Body of pancreas (tissue), 4 donors: ENCODE measurements around the gene ATAD5. TPM values are rescaled to one million over a fixed set of nuclear protein-coding genes. Genes with fewer than 3 reads are reported as not detected.
A peak's percentile ranks its signal among the peaks of the same experiment; 100 is the strongest.
"Not testable (repeated sequence)": the region's sequence is repeated elsewhere in the genome, so short reads cannot be mapped to it uniquely, and the experiment has no call there.

Experiments used
- ATAC-seq: fragments of 150-250 bp; one replicate; pipeline ENCODE4 v1.9.1; 2016
- DNase-seq, 4 donors: peaks; one replicate each; pipeline ENCODE4 v3.0.0-alpha.2; 2019
- H3K27ac ChIP-seq, 4 donors: fragments of 200-600 bp; sonication (generic); 1 replicate in 3 of 4; 2 replicates in 1 of 4; pipeline versions ENCODE4 v1.5.1 to v1.6.1; 2016 to 2019; ENCODE audit warnings: mild to moderate bottlenecking in 1 of 4, mixed read lengths in 1 of 4, moderate library complexity in 1 of 4
- H3K27me3 ChIP-seq, 2 donors: fragments of 200-600 bp; sonication (generic); one replicate each; pipeline ENCODE4 v1.6.0; 2016; ENCODE audit warnings: mild to moderate bottlenecking in 1 of 2
- H3K36me3 ChIP-seq, 2 donors: fragments of 200-600 bp; sonication (generic); replicated peaks in 1 of 2; 2 replicates each; pipeline ENCODE4 v1.5.1; 2016; ENCODE audit warnings: low read depth in 2 of 2; ENCODE audit not compliant: insufficient read depth in 1 of 2
- H3K4me1 ChIP-seq: fragments of 200-600 bp; sonication (generic); one replicate; pipeline ENCODE4 v1.6.0; 2016
- H3K4me3 ChIP-seq, 2 donors: fragments of 200-600 bp; sonication (generic); 1 replicate in 1 of 2; 2 replicates in 1 of 2; pipeline ENCODE4 v1.5.1; 2016 to 2019
- H3K9me3 ChIP-seq, 3 donors: fragments of 200-600 bp; sonication (generic); 1 replicate in 2 of 3; 2 replicates in 1 of 3; pipeline ENCODE4 v1.5.1; 2016
- POLR2A ChIP-seq, 3 donors: fragments of 450-650 bp; IDR thresholded peaks; one replicate each; pipeline ENCODE4 v1.6.1; 2016; ENCODE audit warnings: antibody characterized with exemption in 3 of 3, mild to moderate bottlenecking in 2 of 3
- WGBS, 2 donors: methylation state at CpG; one replicate each; pipeline ENCODE4 v1.1.5; 2017; 5-methylcytosine and 5-hydroxymethylcytosine counted together
- intact Hi-C: fragments of 100-400 bp; cut with DNase I; formaldehyde crosslinking; loops from one replicate; pipeline ENCODE4 v1.15.1; 2023
- small RNA-seq: library from RNA; depleted of rRNA; stranded (forward); fragments of <200 nt; gene quantifications from one replicate; pipeline ENCODE3, GENCODE V24; 2016
- total RNA-seq, 2 donors: library from RNA; depleted of rRNA; stranded (reverse); fragments of >200 nt; gene quantifications; one replicate each; pipeline ENCODE4 v1.1.0, GENCODE V29; 2016
- TF ChIP-seq, protein P1 (sequence below), 7 experiments: fragments of 450-650 bp in 4 of 7; fragments of 200-600 bp in 3 of 7; sonication (generic) in 3 of 7; IDR thresholded peaks; one replicate each; pipeline ENCODE4 v1.5.1; 2016 to 2019; ENCODE audit warnings: antibody characterized with exemption in 7 of 7

ATAD5 gene
- total RNA-seq, 2 donors from 2014 or later: 1.0 to 1.6 TPM

- WGBS, 2 donors: 74 to 75% methylated on average over 3 of the region's 3 CpGs
- no peak for DNase-seq
- Histone ChIP-seq H3K27ac (no peak overlapping the region), H3K4me3 (no peak overlapping the region), H3K4me1 (no peaks in the 10 kb centered on the region), H3K36me3 (no peaks in the 10 kb centered on the region), H3K9me3 (no peaks in the 10 kb centered on the region), H3K27me3 (no peaks in the 10 kb centered on the region)
- TF ChIP-seq, protein P1, sequence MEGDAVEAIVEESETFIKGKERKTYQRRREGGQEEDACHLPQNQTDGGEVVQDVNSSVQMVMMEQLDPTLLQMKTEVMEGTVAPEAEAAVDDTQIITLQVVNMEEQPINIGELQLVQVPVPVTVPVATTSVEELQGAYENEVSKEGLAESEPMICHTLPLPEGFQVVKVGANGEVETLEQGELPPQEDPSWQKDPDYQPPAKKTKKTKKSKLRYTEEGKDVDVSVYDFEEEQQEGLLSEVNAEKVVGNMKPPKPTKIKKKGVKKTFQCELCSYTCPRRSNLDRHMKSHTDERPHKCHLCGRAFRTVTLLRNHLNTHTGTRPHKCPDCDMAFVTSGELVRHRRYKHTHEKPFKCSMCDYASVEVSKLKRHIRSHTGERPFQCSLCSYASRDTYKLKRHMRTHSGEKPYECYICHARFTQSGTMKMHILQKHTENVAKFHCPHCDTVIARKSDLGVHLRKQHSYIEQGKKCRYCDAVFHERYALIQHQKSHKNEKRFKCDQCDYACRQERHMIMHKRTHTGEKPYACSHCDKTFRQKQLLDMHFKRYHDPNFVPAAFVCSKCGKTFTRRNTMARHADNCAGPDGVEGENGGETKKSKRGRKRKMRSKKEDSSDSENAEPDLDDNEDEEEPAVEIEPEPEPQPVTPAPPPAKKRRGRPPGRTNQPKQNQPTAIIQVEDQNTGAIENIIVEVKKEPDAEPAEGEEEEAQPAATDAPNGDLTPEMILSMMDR (IDR thresholded peaks at IDR 0.05): no peak
- TF ChIP-seq POLR2A (IDR thresholded peaks at IDR 0.05): no peak
- intact Hi-C loops: no loop called here
- ATAC-seq: no peak
Measured at GRCh38 chr17:30930495-30930894, 98.7 kb downstream of the ATAD5 start.

DNA sequence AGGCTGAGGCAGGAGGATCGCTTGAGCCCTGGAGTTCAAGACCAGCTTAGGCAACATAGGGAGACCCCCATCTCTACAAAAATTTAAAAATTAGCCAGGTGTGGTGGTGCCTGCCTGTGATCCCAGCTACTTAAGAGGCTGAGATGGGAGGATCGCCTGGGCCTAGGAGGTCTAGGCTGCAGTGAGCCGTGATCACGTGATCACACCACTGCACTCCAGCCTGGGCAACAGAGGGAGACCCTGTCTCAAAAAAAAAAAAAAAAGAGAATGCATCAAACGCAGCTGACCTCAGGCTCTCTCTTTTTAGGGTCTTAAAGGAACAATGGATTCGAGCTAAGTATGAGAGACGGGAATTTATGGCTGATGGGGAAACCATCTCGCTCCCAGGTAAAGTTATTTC lies 99.8 kb downstream of the ATAD5 start:
- H3K27me3 ChIP-seq, H3K36me3 ChIP-seq, H3K4me3 ChIP-seq, DNase-seq, ATAC-seq, H3K9me3 ChIP-seq, H3K4me1 ChIP-seq, intact Hi-C loops, H3K27ac ChIP-seq: not testable (repeated sequence)
- WGBS, 2 donors: 89 to 93% methylated on average over 8 of the region's 8 CpGs

- DNase-seq: no peak
- WGBS, 2 donors: 56 to 78% methylated on average over 5 of the region's 5 CpGs
Measured at GRCh38 chr17:30933966-30934365, 102.2 kb downstream of the ATAD5 start.

DNA sequence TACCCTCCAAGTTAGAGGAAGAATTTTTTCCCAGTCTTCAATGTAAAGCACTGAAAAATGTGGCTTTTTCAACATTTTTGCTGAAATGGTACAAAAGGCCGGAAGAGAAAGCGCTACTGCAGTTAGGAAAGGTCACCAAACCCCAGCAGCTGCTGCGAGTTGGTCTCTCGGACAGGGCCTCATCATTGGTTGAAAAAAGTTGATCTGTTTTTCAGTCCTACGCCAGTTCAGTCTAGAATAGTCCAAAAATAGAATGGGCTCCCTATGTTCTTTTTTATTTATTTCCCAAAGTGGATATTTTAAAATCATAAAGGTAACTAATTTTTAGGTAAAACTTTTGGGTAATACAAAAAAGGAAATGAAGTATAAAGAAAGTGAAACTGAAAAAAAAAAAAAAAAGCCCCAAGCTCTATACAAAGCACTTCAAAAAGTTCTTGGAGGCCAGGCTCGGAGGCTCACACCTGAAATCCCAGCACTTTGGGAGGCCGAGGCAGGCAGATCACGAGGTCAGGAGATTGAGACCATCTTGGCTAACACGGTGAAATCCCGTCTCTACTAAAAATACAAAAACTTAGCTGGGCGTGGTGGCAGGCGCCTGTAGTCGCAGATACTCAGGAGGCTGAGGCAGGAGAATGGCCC lies 107.4 kb downstream of the ATAD5 start:
- H3K36me3 ChIP-seq: no peaks in the 10 kb centered on the region
- H3K27ac ChIP-seq: no peak overlapping the region
- DNase-seq (peak in 1 of 4 donors; percentile 12), ATAC-seq (no peak)
- no peak overlapping the region for H3K4me3 ChIP-seq
- 82 to 88% methylated on average over 13 of the region's 13 CpGs for WGBS, 2 donors
- intact Hi-C loops: no loop called here
- H3K27me3 ChIP-seq: no peaks in the 10 kb centered on the region
- no peaks in the 10 kb centered on the region for H3K9me3 ChIP-seq
- H3K4me1 ChIP-seq: no peaks in the 10 kb centered on the region
- TF ChIP-seq POLR2A (IDR thresholded peaks at IDR 0.05): no peak

More at GRCh38 chr17:30933966-30934365, 102.2 kb downstream of the ATAD5 start:
- no peaks in the 10 kb centered on the region for H3K4me1 ChIP-seq
- intact Hi-C loops: no loop called here
- H3K9me3 ChIP-seq: no peaks in the 10 kb centered on the region
- no peaks in the 10 kb centered on the region for H3K36me3 ChIP-seq
- no peak for ATAC-seq
- no peaks in the 10 kb centered on the region for H3K27me3 ChIP-seq
- H3K27ac ChIP-seq: no peak overlapping the region
- H3K4me3 ChIP-seq: no peak overlapping the region
- TF ChIP-seq, protein P1 (IDR thresholded peaks at IDR 0.05): no peak
- TF ChIP-seq POLR2A (IDR thresholded peaks at IDR 0.05): no peak

GRCh38 chr17:30942308-30943079 lies 110.7 kb downstream of the ATAD5 start:
- Histone ChIP-seq H3K9me3 (no peaks in the 10 kb centered on the region), H3K4me1 (no peaks in the 10 kb centered on the region), H3K27ac (no peak overlapping the region), H3K4me3 (no peak overlapping the region), H3K27me3 (no peaks in the 10 kb centered on the region), H3K36me3 (no peaks in the 10 kb centered on the region)
- DNase-seq (no peak), ATAC-seq (no peak)
- TF ChIP-seq, protein P1 (IDR thresholded peaks at IDR 0.05): no peak
- TF ChIP-seq POLR2A (IDR thresholded peaks at IDR 0.05): no peak
- WGBS, 2 donors: 63 to 64% methylated on average over 4 of the region's 4 CpGs
- intact Hi-C loops: no loop called here

Small RNA genes within 50 kb of the gene (small RNA-seq; reads per million reads assigned to genes)
- not detected for gene RNU6-298P

Other genes starting within 250 kb of the ATAD5 start
- 1 to 10 TPM; 2.6 to 5.2 TPM for gene CRLF3, start 7.3 kb upstream of the ATAD5 start, total RNA-seq
- 1 to 10 TPM; 6.7 to 9.9 TPM for gene TEFM, start 74.3 kb downstream of the ATAD5 start, total RNA-seq
- gene ADAP2, start 90.0 kb downstream of the ATAD5 start, total RNA-seq: 10 to 100 TPM; 13.7 to 14.8 TPM
- 10 to 100 TPM; 13.7 to 18.8 TPM for gene RNF135, start 139.1 kb downstream of the ATAD5 start, total RNA-seq